ENCODE results near the gene DDX10. TPM values are rescaled to one million over a fixed set of nuclear protein-coding genes. Genes with fewer than 3 reads are reported as not detected.

The DDX10 gene
- total and polyA plus RNA-seq, 4 donors = 8.0 to 11.8 (median 9.0) TPM

DNA sequence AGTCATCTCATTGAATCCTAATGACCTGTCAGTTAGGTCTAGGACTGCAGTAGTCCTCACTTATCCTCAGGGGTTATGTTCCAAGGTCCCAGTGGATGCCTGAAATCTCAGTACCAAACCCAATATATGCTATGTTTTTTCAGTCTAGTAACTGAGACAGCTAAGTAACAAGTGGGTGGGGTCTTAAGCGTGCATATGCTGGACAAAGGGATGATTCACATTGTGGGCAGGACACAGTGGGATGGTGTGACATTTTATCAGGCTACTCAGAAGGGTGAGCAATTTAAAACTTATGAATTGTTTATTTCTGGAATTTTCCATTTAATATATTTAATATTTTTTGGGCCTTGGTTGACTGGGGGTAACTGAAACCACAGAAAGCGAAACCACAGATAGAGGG is 29.0 kb downstream of the DDX10 start:
- no peak for TF ChIP-seq FOXA2 (IDR thresholded peaks at IDR 0.05)
- no peak for TF ChIP-seq HNF4G (IDR thresholded peaks at IDR 0.05)
- TF ChIP-seq, protein P1, sequence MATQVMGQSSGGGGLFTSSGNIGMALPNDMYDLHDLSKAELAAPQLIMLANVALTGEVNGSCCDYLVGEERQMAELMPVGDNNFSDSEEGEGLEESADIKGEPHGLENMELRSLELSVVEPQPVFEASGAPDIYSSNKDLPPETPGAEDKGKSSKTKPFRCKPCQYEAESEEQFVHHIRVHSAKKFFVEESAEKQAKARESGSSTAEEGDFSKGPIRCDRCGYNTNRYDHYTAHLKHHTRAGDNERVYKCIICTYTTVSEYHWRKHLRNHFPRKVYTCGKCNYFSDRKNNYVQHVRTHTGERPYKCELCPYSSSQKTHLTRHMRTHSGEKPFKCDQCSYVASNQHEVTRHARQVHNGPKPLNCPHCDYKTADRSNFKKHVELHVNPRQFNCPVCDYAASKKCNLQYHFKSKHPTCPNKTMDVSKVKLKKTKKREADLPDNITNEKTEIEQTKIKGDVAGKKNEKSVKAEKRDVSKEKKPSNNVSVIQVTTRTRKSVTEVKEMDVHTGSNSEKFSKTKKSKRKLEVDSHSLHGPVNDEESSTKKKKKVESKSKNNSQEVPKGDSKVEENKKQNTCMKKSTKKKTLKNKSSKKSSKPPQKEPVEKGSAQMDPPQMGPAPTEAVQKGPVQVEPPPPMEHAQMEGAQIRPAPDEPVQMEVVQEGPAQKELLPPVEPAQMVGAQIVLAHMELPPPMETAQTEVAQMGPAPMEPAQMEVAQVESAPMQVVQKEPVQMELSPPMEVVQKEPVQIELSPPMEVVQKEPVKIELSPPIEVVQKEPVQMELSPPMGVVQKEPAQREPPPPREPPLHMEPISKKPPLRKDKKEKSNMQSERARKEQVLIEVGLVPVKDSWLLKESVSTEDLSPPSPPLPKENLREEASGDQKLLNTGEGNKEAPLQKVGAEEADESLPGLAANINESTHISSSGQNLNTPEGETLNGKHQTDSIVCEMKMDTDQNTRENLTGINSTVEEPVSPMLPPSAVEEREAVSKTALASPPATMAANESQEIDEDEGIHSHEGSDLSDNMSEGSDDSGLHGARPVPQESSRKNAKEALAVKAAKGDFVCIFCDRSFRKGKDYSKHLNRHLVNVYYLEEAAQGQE (IDR thresholded peaks at IDR 0.05) = no peak
- TF ChIP-seq, protein P2, sequence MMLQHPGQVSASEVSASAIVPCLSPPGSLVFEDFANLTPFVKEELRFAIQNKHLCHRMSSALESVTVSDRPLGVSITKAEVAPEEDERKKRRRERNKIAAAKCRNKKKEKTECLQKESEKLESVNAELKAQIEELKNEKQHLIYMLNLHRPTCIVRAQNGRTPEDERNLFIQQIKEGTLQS (IDR thresholded peaks at IDR 0.05) = no peak
- TF ChIP-seq YY1 (IDR thresholded peaks at IDR 0.05) = no peak
- TF ChIP-seq TAF1 (conservative IDR thresholded peaks at IDR 0.05) = no peak
- TF ChIP-seq FOXA1 (IDR thresholded peaks at IDR 0.05) = no peak
- TF ChIP-seq EGR1 (IDR thresholded peaks at IDR 0.05; ENCODE audit: low read depth in 2 of 2) = no peak
- no peak for TF ChIP-seq RAD21 (IDR thresholded peaks at IDR 0.05)
- 98% methylated on average over 2 of the region's 2 CpGs for WGBS
- Histone ChIP-seq H3K27ac (ENCODE audit: low read depth in 1 of 2, low read length in 2 of 2) (no peak overlapping the region), H3K4me3 (ENCODE audit: low read depth in 1 of 3, low read length in 3 of 3) (no peak overlapping the region), H3K27me3 (ENCODE audit: control insufficient read depth in 4 of 4, insufficient read depth in 4 of 4, low read length in 3 of 4) (no peaks in the 10 kb centered on the region), H3K9ac (ENCODE audit: low read depth in 1 of 2, low read length in 2 of 2) (no peak overlapping the region), H3K4me1 (ENCODE audit: control insufficient read depth in 4 of 4, insufficient read depth in 4 of 4, low read length in 3 of 4) (no peaks in the 10 kb centered on the region), H3K36me3 (ENCODE audit: control insufficient read depth in 4 of 4, insufficient read depth in 3 of 4, low read depth in 1 of 4, low read length in 3 of 4) (peaks cover 2 to 20% (median 15%) of the 10 kb centered on the region in 4 donors), H3K9me3 (ENCODE audit: control insufficient read depth in 4 of 4, low read length in 3 of 4) (no peaks in the 10 kb centered on the region)
- no peak for DNase-seq (ENCODE audit: low spot score)

- 93% methylated on average over 1 of the region's 1 CpG for WGBS
- DNase-seq (ENCODE audit: low spot score) = no peak
- no peak for TF ChIP-seq HNF4G (IDR thresholded peaks at IDR 0.05)
- TF ChIP-seq RAD21 (IDR thresholded peaks at IDR 0.05) = no peak
- TF ChIP-seq YY1 (IDR thresholded peaks at IDR 0.05) = no peak
- TF ChIP-seq, protein P3, sequence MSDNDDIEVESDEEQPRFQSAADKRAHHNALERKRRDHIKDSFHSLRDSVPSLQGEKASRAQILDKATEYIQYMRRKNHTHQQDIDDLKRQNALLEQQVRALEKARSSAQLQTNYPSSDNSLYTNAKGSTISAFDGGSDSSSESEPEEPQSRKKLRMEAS (IDR thresholded peaks at IDR 0.05) = no peak
- no peak for TF ChIP-seq SP1 (IDR thresholded peaks at IDR 0.05)
- TF ChIP-seq FOXA2 (IDR thresholded peaks at IDR 0.05) = no peak
- no peak for TF ChIP-seq EGR1 (IDR thresholded peaks at IDR 0.05; ENCODE audit: low read depth in 2 of 2)
- TF ChIP-seq TAF1 (conservative IDR thresholded peaks at IDR 0.05) = no peak
- TF ChIP-seq, protein P4, sequence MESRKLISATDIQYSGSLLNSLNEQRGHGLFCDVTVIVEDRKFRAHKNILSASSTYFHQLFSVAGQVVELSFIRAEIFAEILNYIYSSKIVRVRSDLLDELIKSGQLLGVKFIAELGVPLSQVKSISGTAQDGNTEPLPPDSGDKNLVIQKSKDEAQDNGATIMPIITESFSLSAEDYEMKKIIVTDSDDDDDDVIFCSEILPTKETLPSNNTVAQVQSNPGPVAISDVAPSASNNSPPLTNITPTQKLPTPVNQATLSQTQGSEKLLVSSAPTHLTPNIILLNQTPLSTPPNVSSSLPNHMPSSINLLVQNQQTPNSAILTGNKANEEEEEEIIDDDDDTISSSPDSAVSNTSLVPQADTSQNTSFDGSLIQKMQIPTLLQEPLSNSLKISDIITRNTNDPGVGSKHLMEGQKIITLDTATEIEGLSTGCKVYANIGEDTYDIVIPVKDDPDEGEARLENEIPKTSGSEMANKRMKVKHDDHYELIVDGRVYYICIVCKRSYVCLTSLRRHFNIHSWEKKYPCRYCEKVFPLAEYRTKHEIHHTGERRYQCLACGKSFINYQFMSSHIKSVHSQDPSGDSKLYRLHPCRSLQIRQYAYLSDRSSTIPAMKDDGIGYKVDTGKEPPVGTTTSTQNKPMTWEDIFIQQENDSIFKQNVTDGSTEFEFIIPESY (IDR thresholded peaks at IDR 0.05) = no peak
- TF ChIP-seq RXRA (IDR thresholded peaks at IDR 0.05) = no peak
- TF ChIP-seq, protein P5, sequence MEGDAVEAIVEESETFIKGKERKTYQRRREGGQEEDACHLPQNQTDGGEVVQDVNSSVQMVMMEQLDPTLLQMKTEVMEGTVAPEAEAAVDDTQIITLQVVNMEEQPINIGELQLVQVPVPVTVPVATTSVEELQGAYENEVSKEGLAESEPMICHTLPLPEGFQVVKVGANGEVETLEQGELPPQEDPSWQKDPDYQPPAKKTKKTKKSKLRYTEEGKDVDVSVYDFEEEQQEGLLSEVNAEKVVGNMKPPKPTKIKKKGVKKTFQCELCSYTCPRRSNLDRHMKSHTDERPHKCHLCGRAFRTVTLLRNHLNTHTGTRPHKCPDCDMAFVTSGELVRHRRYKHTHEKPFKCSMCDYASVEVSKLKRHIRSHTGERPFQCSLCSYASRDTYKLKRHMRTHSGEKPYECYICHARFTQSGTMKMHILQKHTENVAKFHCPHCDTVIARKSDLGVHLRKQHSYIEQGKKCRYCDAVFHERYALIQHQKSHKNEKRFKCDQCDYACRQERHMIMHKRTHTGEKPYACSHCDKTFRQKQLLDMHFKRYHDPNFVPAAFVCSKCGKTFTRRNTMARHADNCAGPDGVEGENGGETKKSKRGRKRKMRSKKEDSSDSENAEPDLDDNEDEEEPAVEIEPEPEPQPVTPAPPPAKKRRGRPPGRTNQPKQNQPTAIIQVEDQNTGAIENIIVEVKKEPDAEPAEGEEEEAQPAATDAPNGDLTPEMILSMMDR (IDR thresholded peaks at IDR 0.05; ENCODE audit: low read depth, low read length, missing input control) = no peak
- no peak for TF ChIP-seq JUND (IDR thresholded peaks at IDR 0.05)
- TF ChIP-seq NR2F2 (IDR thresholded peaks at IDR 0.05) = no peak
- Histone ChIP-seq H3K4me1 (ENCODE audit: control insufficient read depth in 4 of 4, insufficient read depth in 4 of 4, low read length in 3 of 4) (no peaks in the 10 kb centered on the region), H3K9ac (ENCODE audit: low read depth in 1 of 2, low read length in 2 of 2) (no peak overlapping the region), H3K27ac (ENCODE audit: low read depth in 1 of 2, low read length in 2 of 2) (no peak overlapping the region), H3K36me3 (ENCODE audit: control insufficient read depth in 4 of 4, insufficient read depth in 3 of 4, low read depth in 1 of 4, low read length in 3 of 4) (peaks cover 2 to 23% (median 12%) of the 10 kb centered on the region in 4 donors), H3K9me3 (ENCODE audit: control insufficient read depth in 4 of 4, low read length in 3 of 4) (no peaks in the 10 kb centered on the region), H3K27me3 (ENCODE audit: control insufficient read depth in 4 of 4, insufficient read depth in 4 of 4, low read length in 3 of 4) (no peaks in the 10 kb centered on the region), H3K4me3 (ENCODE audit: low read depth in 1 of 3, low read length in 3 of 3) (no peak overlapping the region)
These were observed 30.0 kb downstream of the DDX10 start for GRCh38 chr11:108694846-108695245.
